ENCODE data around the gene PRMT2. TPM values are rescaled to one million over a fixed set of nuclear protein-coding genes. Genes with fewer than 3 reads are reported as not detected.
"Not testable (repeated sequence)": the region's sequence is repeated elsewhere in the genome, so short reads cannot be mapped to it uniquely, and the experiment has no call there.

Gene PRMT2
- total RNA-seq, 2 experiments from 2014 or later, result 153 to 157 TPM

DNA sequence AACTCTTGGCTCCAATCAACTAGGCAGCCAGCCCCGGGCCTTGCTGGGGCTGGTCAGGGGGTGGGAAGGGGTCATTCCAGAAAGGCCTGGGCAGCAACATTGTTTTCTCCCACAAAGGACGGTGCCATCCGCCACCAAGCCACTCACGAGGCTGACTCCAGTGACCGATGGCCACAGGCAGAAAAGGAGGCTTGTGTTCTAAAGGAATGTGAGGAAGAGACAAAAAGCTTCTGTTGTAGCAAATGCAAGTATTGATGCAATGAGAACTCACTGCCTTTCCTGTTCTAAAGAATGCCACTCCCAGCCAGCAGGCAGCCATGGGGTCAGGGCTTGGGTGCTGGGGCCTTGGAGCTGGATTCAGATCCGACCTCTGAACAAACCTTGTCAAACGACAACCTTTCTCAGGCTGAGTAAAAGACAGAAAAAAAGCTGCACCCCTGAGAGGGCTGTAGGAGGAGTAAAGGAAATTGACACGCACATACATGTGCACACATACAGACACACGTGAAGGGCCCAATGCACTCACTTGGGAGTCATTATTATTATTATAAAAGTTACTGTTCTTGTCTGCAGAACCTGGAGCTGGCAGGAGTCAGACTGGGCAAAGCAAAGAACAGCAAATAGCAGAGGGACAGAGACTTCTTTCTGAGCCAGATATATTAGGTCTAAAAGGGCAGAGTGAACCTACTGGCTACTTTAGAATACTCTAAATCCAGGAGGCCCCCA lies 13.9 kb upstream of the PRMT2 start:
- H3K36me3 Mint-ChIP-seq, result no peaks in the 10 kb centered on the region
- no peaks in the 10 kb centered on the region for H3K9me3 Mint-ChIP-seq
- DNase-seq (no peak), ATAC-seq (ENCODE audit: low read depth) (peak; percentile 58)
- H3K27ac Mint-ChIP-seq, result peak overlapping the region; percentile 93
- H3K27me3 Mint-ChIP-seq, result no peaks in the 10 kb centered on the region
- POLR2A ChIA-PET, result interaction anchor here (1.0 to 6.2 kb wide), 11 partner anchors 13 to 90 kb away, joined by 3 to 76 read pairs (median 4); partner anchors contain the start of genes PRMT2 and S100B
- H3K4me3 Mint-ChIP-seq, result peak overlapping the region; percentile 77
- H3K4me1 Mint-ChIP-seq, result peaks cover 35% of the 10 kb centered on the region

DNA sequence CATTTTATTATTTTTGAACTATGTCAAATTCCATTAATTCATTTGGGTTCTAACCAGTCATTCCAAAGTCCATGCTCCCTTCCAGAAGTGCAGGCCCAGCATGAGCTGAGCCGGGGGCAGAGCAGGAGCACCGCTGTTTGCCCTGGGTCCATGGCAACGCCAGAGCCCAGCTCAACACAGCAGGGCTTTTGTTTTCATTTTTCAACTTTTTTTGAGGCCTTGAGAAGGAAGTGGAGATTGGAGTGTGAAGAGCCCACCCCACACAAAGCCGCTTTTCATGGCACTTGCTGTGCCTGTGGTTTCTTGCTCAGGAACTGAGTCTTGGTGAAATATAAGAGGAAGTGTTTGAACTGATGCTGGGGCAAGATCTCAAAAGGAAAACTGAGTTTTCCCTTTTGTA lies 13.2 kb upstream of the PRMT2 start:
- POLR2A ChIA-PET, result interaction anchor here (1.0 to 6.2 kb wide), 8 partner anchors 13 to 90 kb away, joined by 3 to 76 read pairs (median 7); partner anchors contain the start of genes PRMT2 and S100B
- peak; percentile 59 for DNase-seq
- Mint-ChIP-seq H3K27ac (peak overlapping the region; percentile 93), H3K9me3 (no peaks in the 10 kb centered on the region), H3K36me3 (peaks cover 1% of the 10 kb centered on the region), H3K4me1 (peaks cover 40% of the 10 kb centered on the region), H3K27me3 (no peaks in the 10 kb centered on the region), H3K4me3 (peak overlapping the region; percentile 77)
- ATAC-seq (ENCODE audit: low read depth), result peak; percentile 92

DNA sequence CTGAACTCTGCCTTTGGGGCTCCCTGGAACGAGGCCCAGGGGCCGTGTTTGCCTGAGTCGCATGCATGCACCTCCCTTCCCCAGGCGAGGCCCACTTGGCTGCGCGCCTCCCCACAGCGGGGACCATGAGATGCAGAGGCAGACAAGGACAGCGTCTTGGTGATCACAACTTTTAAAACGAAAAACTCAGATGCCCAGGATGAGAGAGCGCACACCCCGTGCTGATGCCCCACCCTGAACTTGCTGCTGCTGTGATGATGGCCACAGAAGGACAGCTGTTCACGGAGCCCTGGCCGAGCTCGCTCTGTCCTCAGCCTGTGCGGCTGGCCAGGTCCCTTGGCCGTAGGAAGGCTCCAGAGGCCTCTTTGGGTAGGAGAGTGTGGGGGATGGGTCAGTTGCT lies 11.4 kb upstream of the PRMT2 start:
- DNase-seq, result no peak
- Mint-ChIP-seq H3K36me3 (peaks cover 1% of the 10 kb centered on the region), H3K9me3 (peaks cover 3% of the 10 kb centered on the region), H3K27me3 (no peaks in the 10 kb centered on the region), H3K27ac (no peak overlapping the region), H3K4me3 (no peak overlapping the region), H3K4me1 (peaks cover 50% of the 10 kb centered on the region)
- no peak for ATAC-seq (ENCODE audit: low read depth)
- POLR2A ChIA-PET, result interaction anchor here (6.2 kb wide), 1 partner anchor 11 kb away, joined by 76 read pairs; the partner anchor contains the start of gene PRMT2

DNA sequence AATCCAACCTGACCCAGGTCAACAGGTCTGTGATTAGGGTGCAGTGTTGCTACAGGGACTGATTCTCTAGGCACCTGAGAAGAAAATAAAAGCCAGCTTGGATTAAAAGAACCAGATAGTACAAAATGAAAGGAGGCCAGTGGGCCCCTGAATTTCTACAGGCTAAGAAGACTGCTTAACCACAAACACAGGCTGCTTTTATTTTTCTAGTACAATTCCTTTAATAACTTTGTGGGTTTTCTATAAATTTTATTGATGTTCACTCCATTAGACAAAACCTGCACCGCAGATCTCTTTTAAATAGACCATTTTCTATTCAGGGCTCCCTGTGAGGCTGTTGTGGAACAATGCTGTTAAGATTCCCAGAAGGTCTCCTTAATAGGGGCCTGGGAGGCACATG lies 9.7 kb upstream of the PRMT2 start:
- no peak for ATAC-seq (ENCODE audit: low read depth)
- POLR2A ChIA-PET, result interaction anchor here (1.0 to 1.6 kb wide), 3 partner anchors 9 to 20 kb away, joined by 3 to 19 read pairs (median 4); partner anchors contain the start of gene PRMT2

DNA sequence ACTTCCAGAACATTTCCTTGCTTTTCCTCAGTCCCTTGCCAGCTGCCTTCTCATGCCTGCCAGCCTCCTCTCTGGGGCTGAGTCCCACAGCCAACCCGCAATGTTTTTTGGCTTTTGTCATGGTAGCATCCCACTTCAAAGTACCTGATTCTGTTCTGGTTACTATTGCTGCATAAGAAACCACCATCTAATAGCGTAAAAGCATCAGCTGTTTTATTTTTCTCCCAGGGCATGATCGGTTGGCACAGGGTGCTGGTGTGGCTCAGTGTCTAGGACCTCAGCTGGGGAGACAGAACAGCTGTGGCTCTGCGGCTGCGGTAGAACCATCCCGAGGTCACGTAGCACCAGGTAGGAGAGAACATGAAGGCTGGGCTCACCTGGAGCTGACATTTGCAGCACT lies 8.9 kb upstream of the PRMT2 start:
- Mint-ChIP-seq H3K9me3 (peaks cover 3% of the 10 kb centered on the region), H3K4me1 (peaks cover 43% of the 10 kb centered on the region), H3K27me3 (no peaks in the 10 kb centered on the region), H3K4me3 (peak overlapping the region; percentile 23), H3K27ac (peak overlapping the region; percentile 11), H3K36me3 (peaks cover 1% of the 10 kb centered on the region)
- POLR2A ChIA-PET, result interaction anchor here (0.8 to 1.6 kb wide), 5 partner anchors 9 to 74 kb away, joined by 3 to 19 read pairs (median 3); partner anchors contain the start of gene PRMT2
- DNase-seq (no peak), ATAC-seq (ENCODE audit: low read depth) (no peak)

More for the DNA sequence above, 9.7 kb upstream of the PRMT2 start:
- H3K9me3 Mint-ChIP-seq, result peaks cover 3% of the 10 kb centered on the region
- H3K27ac Mint-ChIP-seq, result peak overlapping the region; percentile 50
- H3K27me3 Mint-ChIP-seq, result no peaks in the 10 kb centered on the region
- H3K4me3 Mint-ChIP-seq, result no peak overlapping the region
- DNase-seq, result no peak
- H3K36me3 Mint-ChIP-seq, result peaks cover 1% of the 10 kb centered on the region
- peaks cover 48% of the 10 kb centered on the region for H3K4me1 Mint-ChIP-seq

DNA sequence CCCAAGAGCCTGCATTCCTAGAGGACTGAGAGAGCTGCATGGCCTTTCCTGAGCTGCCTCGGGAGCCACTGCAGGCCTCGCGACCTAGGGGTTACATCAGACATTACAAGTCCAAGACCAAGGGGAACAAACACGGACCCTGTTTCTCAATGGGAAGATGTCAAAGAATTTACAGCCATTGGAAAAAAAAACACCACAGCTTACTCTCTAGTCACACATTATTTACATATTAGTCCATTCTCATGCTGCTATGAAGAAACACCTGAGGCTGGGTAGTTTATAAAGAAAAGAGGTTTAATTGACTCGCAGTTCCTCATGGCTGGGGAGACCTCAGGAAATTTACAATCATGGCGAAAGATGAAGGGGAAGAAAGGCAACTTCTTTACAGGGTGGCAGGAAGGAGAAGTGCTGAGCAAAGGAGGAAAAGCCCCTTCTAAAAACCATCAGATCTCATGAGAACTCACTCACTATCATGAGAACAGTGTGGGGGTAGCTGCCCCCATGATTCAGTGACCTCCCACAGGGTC lies 8.4 kb upstream of the PRMT2 start:
- no peak overlapping the region for H3K27ac Mint-ChIP-seq
- POLR2A ChIA-PET, result interaction anchor here (0.8 to 1.6 kb wide), 6 partner anchors 8 to 75 kb away, joined by 3 to 19 read pairs (median 3); partner anchors contain the start of gene PRMT2
- DNase-seq (no peak), ATAC-seq (ENCODE audit: low read depth) (no peak)
- no peaks in the 10 kb centered on the region for H3K27me3 Mint-ChIP-seq
- peaks cover 38% of the 10 kb centered on the region for H3K4me1 Mint-ChIP-seq
- peaks cover 3% of the 10 kb centered on the region for H3K9me3 Mint-ChIP-seq
- no peak overlapping the region for H3K4me3 Mint-ChIP-seq
- peaks cover 1% of the 10 kb centered on the region for H3K36me3 Mint-ChIP-seq

DNA sequence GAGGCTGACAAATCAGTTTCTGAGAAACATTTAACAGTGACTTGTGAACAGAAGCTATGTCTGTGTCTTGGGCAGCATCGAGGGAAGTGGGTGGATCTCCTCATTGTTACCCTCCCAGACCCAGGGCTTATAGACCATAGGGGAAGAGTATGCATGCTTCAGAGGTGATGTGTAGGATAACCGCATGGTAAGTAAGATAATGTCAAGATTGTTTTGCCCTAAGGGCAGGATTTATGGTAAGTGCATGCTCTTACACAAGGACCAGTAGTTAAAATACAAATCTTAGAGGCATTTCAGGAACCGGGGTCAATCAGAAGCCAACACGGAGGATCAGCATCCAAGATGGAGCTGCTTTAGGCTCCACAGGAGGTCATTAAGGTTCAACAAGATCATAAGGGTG lies 7.7 kb upstream of the PRMT2 start:
- POLR2A ChIA-PET, result interaction anchor here (1.0 to 1.2 kb wide), 2 partner anchors 22 to 69 kb away, joined by 3 read pairs; partner anchors contain the start of gene S100B
- Mint-ChIP-seq H3K36me3 (peaks cover 1% of the 10 kb centered on the region), H3K4me3 (no peak overlapping the region), H3K9me3 (peaks cover 3% of the 10 kb centered on the region), H3K4me1 (peaks cover 32% of the 10 kb centered on the region), H3K27ac (peak overlapping the region; percentile 55), H3K27me3 (no peaks in the 10 kb centered on the region)
- DNase-seq (no peak), ATAC-seq (ENCODE audit: low read depth) (no peak)

DNA sequence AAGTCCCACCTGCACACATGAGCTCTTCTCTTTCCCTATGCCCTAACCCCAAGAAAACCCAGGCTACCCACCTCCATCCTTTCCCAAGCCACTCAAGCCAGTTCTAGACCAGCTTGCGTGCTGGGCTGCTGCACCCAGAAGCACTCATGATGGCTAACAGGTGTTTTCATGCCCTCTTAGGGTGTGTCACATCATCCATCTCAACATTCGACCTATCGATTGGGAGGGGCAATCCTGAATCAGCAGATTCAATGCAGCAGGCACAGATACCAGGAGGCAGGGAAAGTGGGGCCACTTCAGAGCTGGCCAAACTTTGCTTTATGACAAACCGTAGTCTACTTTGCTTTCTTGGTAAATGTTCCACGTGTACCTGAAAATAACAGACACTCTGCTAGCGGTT lies 6.6 kb upstream of the PRMT2 start:
- no peak overlapping the region for H3K27ac Mint-ChIP-seq
- DNase-seq (no peak), ATAC-seq (ENCODE audit: low read depth) (no peak)
- peaks cover 37% of the 10 kb centered on the region for H3K4me1 Mint-ChIP-seq
- POLR2A ChIA-PET, result interaction anchor here (1.2 kb wide), 1 partner anchor 24 kb away, joined by 3 read pairs; the partner anchor contains the start of gene S100B
- no peaks in the 10 kb centered on the region for H3K27me3 Mint-ChIP-seq
- no peak overlapping the region for H3K4me3 Mint-ChIP-seq
- H3K36me3 Mint-ChIP-seq, result peaks cover 1% of the 10 kb centered on the region
- peaks cover 3% of the 10 kb centered on the region for H3K9me3 Mint-ChIP-seq

DNA sequence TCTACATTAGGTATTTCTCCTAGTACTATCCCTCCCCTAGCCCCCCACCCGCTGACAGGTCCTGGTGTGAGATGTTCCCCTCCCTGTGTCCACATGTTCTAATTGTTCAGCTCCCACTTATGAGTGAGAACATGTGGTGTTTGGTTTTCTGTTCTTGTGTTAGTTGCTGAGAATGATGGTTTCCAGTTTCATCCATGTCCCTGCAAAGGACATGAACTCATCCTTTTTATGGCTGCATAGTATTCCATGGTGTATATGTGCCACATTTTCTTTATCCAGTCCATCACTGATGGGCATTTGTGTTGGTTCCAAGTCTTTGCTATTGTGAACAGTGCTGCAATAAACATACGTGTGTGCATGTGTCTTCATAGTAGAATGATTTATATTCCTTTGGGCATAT lies 4.6 kb upstream of the PRMT2 start:
- POLR2A ChIA-PET, H3K27ac Mint-ChIP-seq: not testable (repeated sequence)
- H3K4me1 Mint-ChIP-seq, result peaks cover 42% of the 10 kb centered on the region

DNA sequence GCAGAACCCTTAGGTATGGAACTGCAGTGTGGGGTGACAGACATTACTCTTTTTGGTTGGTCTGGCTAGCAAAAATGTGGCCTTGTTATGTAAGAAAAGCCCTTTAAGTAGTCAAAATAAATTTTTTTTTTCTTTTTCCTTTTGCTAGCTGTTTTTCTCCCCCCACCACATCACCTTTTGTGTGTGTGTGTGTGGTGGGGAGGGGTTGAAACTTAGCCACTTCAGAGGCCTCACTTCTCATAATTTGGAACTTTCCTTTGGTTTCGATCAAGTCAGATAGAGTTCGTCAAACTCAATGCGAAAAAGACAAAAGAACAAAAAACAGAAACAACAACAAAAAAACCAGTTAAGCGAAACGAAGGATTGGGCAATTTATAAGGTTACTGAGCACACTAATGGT lies 1.9 kb upstream of the PRMT2 start:
- POLR2A ChIA-PET, result interaction anchor here (0.6 to 6.5 kb wide), 15 partner anchors 13 to 660 kb away, joined by 3 to 80 read pairs (median 6); partner anchors contain the start of genes DIP2A and S100B
- ATAC-seq (ENCODE audit: low read depth), result no peak
- no peak for DNase-seq
- Mint-ChIP-seq H3K4me3 (peak overlapping the region; percentile 89), H3K36me3 (peaks cover 5% of the 10 kb centered on the region), H3K4me1 (peaks cover 48% of the 10 kb centered on the region), H3K27ac (peak overlapping the region; percentile 94), H3K9me3 (no peaks in the 10 kb centered on the region), H3K27me3 (no peaks in the 10 kb centered on the region)

More for the DNA sequence above, 4.6 kb upstream of the PRMT2 start:
- H3K36me3 Mint-ChIP-seq; ATAC-seq (ENCODE audit: low read depth); H3K4me3 Mint-ChIP-seq; DNase-seq; H3K9me3 Mint-ChIP-seq; H3K27me3 Mint-ChIP-seq: not testable (repeated sequence)

DNA sequence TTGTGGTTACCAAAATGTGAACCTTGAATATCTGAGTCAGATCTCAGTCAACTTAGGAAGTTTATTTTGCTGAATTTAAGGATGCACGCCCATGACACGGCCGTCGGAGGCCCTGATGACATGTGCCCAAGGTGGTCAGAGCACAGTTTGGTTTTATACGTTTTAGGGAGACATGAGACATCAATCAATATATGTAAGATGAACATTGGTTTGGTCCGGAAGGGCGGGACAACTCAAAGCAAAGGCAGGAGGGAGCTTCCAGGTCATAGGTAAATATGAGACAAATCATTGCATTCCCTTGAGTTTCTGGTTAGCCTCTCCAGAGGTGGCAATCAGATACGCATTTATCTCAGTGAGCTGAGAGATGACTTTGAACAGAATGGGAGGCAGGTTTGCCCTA lies 1.0 kb upstream of the PRMT2 start:
- DNase-seq (no peak), ATAC-seq (ENCODE audit: low read depth) (no peak)
- Mint-ChIP-seq H3K4me1 (peaks cover 52% of the 10 kb centered on the region), H3K9me3 (no peaks in the 10 kb centered on the region), H3K4me3 (peak overlapping the region; percentile 89), H3K27me3 (no peaks in the 10 kb centered on the region), H3K36me3 (peaks cover 11% of the 10 kb centered on the region), H3K27ac (peak overlapping the region; percentile 94)
- POLR2A ChIA-PET, result interaction anchor here (0.9 to 6.5 kb wide), 14 partner anchors 8 to 210 kb away, joined by 3 to 80 read pairs (median 16); partner anchors contain the start of genes DIP2A and S100B

DNA sequence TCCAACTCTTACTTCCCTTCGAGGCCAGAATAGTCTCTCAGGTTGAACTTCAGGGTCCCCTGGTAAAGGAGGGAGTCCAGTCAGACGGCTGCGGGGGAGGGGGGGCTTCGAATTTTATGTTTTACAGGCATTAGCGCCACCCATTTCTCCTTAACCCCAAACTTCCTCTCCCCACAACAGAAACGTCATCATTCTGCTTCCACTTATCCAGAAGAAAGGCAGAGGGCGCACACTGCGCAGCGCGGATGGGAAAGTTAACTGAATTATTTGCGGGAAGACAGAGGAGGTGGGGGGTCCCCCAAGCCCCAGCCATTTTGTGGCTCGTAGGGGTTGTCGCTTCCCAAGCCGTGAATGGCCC lies 529 bp upstream of the PRMT2 start:
- Mint-ChIP-seq H3K27me3 (no peaks in the 10 kb centered on the region), H3K9me3 (no peaks in the 10 kb centered on the region), H3K27ac (peak overlapping the region; percentile 94), H3K4me3 (peak overlapping the region; percentile 89), H3K4me1 (peaks cover 57% of the 10 kb centered on the region), H3K36me3 (peaks cover 13% of the 10 kb centered on the region)
- DNase-seq, result no peak
- POLR2A ChIA-PET, result interaction anchor here (0.9 to 6.5 kb wide), 15 partner anchors 8 to 311 kb away, joined by 3 to 80 read pairs (median 14); partner anchors contain the start of genes C21orf58, DIP2A, PCNT and S100B
- peak; percentile 13 for ATAC-seq (ENCODE audit: low read depth)

DNA sequence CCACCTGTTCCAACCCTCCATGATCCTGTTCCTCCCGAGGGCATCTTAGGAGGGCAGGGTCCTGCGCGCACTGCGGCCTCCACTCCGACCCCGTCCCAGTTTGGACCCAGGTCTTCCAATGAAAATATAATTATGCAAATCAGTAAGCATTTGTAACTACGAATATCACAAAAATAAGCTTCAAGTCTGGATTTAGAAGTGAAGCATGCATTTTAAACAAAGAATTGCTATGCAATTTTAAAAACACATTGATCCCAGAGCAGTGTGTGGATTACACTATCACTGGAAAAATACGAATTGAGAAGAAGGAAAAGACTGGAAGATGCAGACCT lies 673 bp downstream of the PRMT2 start:
- Mint-ChIP-seq H3K4me1 (peaks cover 64% of the 10 kb centered on the region), H3K27me3 (peaks cover 2% of the 10 kb centered on the region), H3K36me3 (peaks cover 19% of the 10 kb centered on the region), H3K9me3 (no peaks in the 10 kb centered on the region), H3K27ac (peak overlapping the region; percentile 94), H3K4me3 (peak overlapping the region; percentile 89)
- ATAC-seq (ENCODE audit: low read depth) (no peak), DNase-seq (no peak)
- POLR2A ChIA-PET, result interaction anchor here (1.1 to 6.5 kb wide), 11 partner anchors 9 to 212 kb away, joined by 4 to 80 read pairs (median 20); partner anchors contain the start of genes DIP2A and S100B

Measured in activated naive CD8-positive, alpha-beta T cell treated with anti-CD3 and anti-CD28 coated beads, Interleukin-2, amount 10 ng/mL, durations not matched to agents 7 days and 5 days (primary cell).